ENCODE data around the gene SPINK4.

The SPINK4 gene

GRCh38 chr9:33230756-33231622, 9.0 kb upstream of the SPINK4 start:
- Histone ChIP-seq H3K79me2 (ENCODE audit: control insufficient read depth, insufficient read depth, low read length, unreplicated experiment) (no peaks in the 10 kb centered on the region), H2AFZ (ENCODE audit: low read length, unreplicated experiment) (no peak overlapping the region), H3K27ac (ENCODE audit: low read depth, low read length) (no peak overlapping the region), H3K4me3 (ENCODE audit: low read depth, low read length) (no peak overlapping the region), H3K27me3 (ENCODE audit: insufficient read depth, low read length) (no peaks in the 10 kb centered on the region), H3K4me1 (ENCODE audit: control insufficient read depth, insufficient read depth, low read length, unreplicated experiment) (peaks cover 24% of the 10 kb centered on the region), H3K36me3 (ENCODE audit: insufficient read depth, low read length) (no peaks in the 10 kb centered on the region)

- Histone ChIP-seq H2AFZ (ENCODE audit: low read length, unreplicated experiment) (no peak overlapping the region), H3K27me3 (ENCODE audit: insufficient read depth, low read length) (no peaks in the 10 kb centered on the region), H3K79me2 (ENCODE audit: control insufficient read depth, insufficient read depth, low read length, unreplicated experiment) (no peaks in the 10 kb centered on the region), H3K27ac (ENCODE audit: low read depth, low read length) (no peak overlapping the region), H3K36me3 (ENCODE audit: insufficient read depth, low read length) (no peaks in the 10 kb centered on the region), H3K4me3 (ENCODE audit: low read depth, low read length) (no peak overlapping the region), H3K4me1 (ENCODE audit: control insufficient read depth, insufficient read depth, low read length, unreplicated experiment) (peaks cover 22% of the 10 kb centered on the region)
Observed at GRCh38 chr9:33231623-33231942, 8.4 kb upstream of the SPINK4 start.

DNA sequence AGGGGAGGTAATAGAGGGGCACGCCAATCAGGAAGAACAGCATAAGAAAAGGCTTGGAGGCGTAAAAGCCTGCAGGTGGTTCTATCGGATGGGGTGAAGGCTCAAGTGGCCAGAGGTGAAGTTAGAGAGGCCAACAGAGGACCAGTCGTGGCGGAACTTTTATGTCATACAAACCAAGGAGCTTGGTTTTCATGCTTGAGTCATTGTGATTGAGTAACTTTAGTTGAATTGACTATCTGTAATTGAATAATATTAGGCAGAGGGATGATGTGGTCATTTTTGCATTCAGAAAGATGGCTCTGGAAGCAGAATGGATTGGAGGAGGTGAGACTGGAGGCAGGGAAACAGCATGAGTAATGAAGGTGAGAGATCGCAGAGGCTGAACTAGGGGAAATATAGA, 7.2 kb upstream of the SPINK4 start:
- no peaks in the 10 kb centered on the region for H3K27me3 ChIP-seq (ENCODE audit: insufficient read depth, low read length)
- no peaks in the 10 kb centered on the region for H3K79me2 ChIP-seq (ENCODE audit: control insufficient read depth, insufficient read depth, low read length, unreplicated experiment)
- H3K4me1 ChIP-seq (ENCODE audit: control insufficient read depth, insufficient read depth, low read length, unreplicated experiment), result peaks cover 22% of the 10 kb centered on the region
- no peak overlapping the region for H3K4me3 ChIP-seq (ENCODE audit: low read depth, low read length)
- no peak overlapping the region for H3K27ac ChIP-seq (ENCODE audit: low read depth, low read length)
- no peak overlapping the region for H2AFZ ChIP-seq (ENCODE audit: low read length, unreplicated experiment)
- H3K36me3 ChIP-seq (ENCODE audit: insufficient read depth, low read length), result no peaks in the 10 kb centered on the region

GRCh38 chr9:33233626-33234342, 6.2 kb upstream of the SPINK4 start:
- H3K27me3 ChIP-seq (ENCODE audit: insufficient read depth, low read length), result no peaks in the 10 kb centered on the region
- H3K79me2 ChIP-seq (ENCODE audit: control insufficient read depth, insufficient read depth, low read length, unreplicated experiment), result no peaks in the 10 kb centered on the region
- H3K36me3 ChIP-seq (ENCODE audit: insufficient read depth, low read length), result no peaks in the 10 kb centered on the region
- H3K4me1 ChIP-seq (ENCODE audit: control insufficient read depth, insufficient read depth, low read length, unreplicated experiment), result peaks cover 22% of the 10 kb centered on the region
- H3K27ac ChIP-seq (ENCODE audit: low read depth, low read length), result peak overlapping the region; percentile 87
- peak overlapping the region; percentile 30; the same call in 1 of the 2 replicates for H3K4me3 ChIP-seq (ENCODE audit: low read depth, low read length)
- no peak overlapping the region for H2AFZ ChIP-seq (ENCODE audit: low read length, unreplicated experiment)

GRCh38 chr9:33234511-33235467, 5.2 kb upstream of the SPINK4 start:
- Histone ChIP-seq H3K79me2 (ENCODE audit: control insufficient read depth, insufficient read depth, low read length, unreplicated experiment) (no peaks in the 10 kb centered on the region), H3K27ac (ENCODE audit: low read depth, low read length) (peak overlapping the region; percentile 87), H3K36me3 (ENCODE audit: insufficient read depth, low read length) (no peaks in the 10 kb centered on the region), H3K4me3 (ENCODE audit: low read depth, low read length) (no peak overlapping the region; the same call in 1 of the 2 replicates), H3K4me1 (ENCODE audit: control insufficient read depth, insufficient read depth, low read length, unreplicated experiment) (peaks cover 22% of the 10 kb centered on the region), H3K27me3 (ENCODE audit: insufficient read depth, low read length) (no peaks in the 10 kb centered on the region), H2AFZ (ENCODE audit: low read length, unreplicated experiment) (peak overlapping the region; percentile 36)

DNA sequence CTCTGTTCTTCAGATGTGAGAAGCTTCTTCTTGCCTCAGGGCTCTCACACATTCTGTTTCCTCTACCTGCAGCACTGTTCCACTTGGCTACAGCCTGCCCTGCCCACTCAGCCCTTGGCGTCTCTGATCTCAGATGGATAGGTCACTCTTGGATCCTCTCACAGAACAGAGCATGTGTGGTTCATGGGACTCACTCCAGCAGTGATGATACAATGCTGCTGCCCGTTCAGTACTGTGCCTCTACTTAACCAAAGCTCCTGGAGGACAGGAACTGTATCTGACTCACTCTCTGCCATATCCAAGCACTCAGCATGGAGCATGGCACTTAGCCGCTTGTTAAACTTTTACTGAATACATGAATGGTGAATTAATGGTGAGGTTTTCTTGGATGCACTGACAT, 3.4 kb upstream of the SPINK4 start:
- Histone ChIP-seq H3K4me3 (ENCODE audit: low read depth, low read length) (no peak overlapping the region), H2AFZ (ENCODE audit: low read length, unreplicated experiment) (no peak overlapping the region), H3K27ac (ENCODE audit: low read depth, low read length) (no peak overlapping the region), H3K4me1 (ENCODE audit: control insufficient read depth, insufficient read depth, low read length, unreplicated experiment) (peaks cover 22% of the 10 kb centered on the region), H3K36me3 (ENCODE audit: insufficient read depth, low read length) (no peaks in the 10 kb centered on the region), H3K27me3 (ENCODE audit: insufficient read depth, low read length) (no peaks in the 10 kb centered on the region), H3K79me2 (ENCODE audit: control insufficient read depth, insufficient read depth, low read length, unreplicated experiment) (no peaks in the 10 kb centered on the region)

DNA sequence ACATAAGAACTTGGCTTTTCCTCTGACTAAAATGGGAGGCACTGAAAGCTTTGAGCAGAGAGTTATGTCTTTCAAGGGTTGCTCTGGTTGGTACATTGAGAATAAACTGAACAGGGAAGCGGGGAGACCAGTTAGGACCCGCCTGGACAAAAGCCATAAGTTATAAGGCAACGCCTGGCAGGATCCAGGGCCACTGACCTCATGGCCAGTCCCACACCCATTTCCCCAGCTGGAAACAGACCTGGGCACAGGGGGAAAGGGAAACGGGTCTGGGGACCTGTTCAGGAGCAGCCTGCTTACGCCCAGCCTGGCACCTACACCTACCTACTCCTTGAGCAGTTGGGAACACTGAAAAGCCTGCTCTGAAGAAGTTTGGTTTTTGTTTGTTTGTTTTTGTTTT, 1.3 kb downstream of the SPINK4 start:
- no peak overlapping the region for H2AFZ ChIP-seq (ENCODE audit: low read length, unreplicated experiment)
- no peaks in the 10 kb centered on the region for H3K36me3 ChIP-seq (ENCODE audit: insufficient read depth, low read length)
- no peak overlapping the region for H3K27ac ChIP-seq (ENCODE audit: low read depth, low read length)

GRCh38 chr9:33242609-33243134, 2.7 kb downstream of the SPINK4 start:
- Histone ChIP-seq H3K36me3 (ENCODE audit: insufficient read depth, low read length) (no peaks in the 10 kb centered on the region), H3K79me2 (ENCODE audit: control insufficient read depth, insufficient read depth, low read length, unreplicated experiment) (no peaks in the 10 kb centered on the region), H2AFZ (ENCODE audit: low read length, unreplicated experiment) (no peak overlapping the region), H3K4me1 (ENCODE audit: control insufficient read depth, insufficient read depth, low read length, unreplicated experiment) (no peaks in the 10 kb centered on the region), H3K27ac (ENCODE audit: low read depth, low read length) (no peak overlapping the region), H3K27me3 (ENCODE audit: insufficient read depth, low read length) (no peaks in the 10 kb centered on the region), H3K4me3 (ENCODE audit: low read depth, low read length) (no peak overlapping the region)

More for the DNA sequence above, 1.3 kb downstream of the SPINK4 start:
- Histone ChIP-seq H3K4me1 (ENCODE audit: control insufficient read depth, insufficient read depth, low read length, unreplicated experiment) (no peaks in the 10 kb centered on the region), H3K27me3 (ENCODE audit: insufficient read depth, low read length) (no peaks in the 10 kb centered on the region), H3K79me2 (ENCODE audit: control insufficient read depth, insufficient read depth, low read length, unreplicated experiment) (no peaks in the 10 kb centered on the region), H3K4me3 (ENCODE audit: low read depth, low read length) (no peak overlapping the region)

- Histone ChIP-seq H3K27me3 (ENCODE audit: insufficient read depth, low read length) (no peaks in the 10 kb centered on the region), H3K36me3 (ENCODE audit: insufficient read depth, low read length) (no peaks in the 10 kb centered on the region), H2AFZ (ENCODE audit: low read length, unreplicated experiment) (no peak overlapping the region), H3K4me1 (ENCODE audit: control insufficient read depth, insufficient read depth, low read length, unreplicated experiment) (no peaks in the 10 kb centered on the region), H3K27ac (ENCODE audit: low read depth, low read length) (no peak overlapping the region), H3K79me2 (ENCODE audit: control insufficient read depth, insufficient read depth, low read length, unreplicated experiment) (no peaks in the 10 kb centered on the region), H3K4me3 (ENCODE audit: low read depth, low read length) (no peak overlapping the region)
Observed at GRCh38 chr9:33244137-33244784, 4.3 kb downstream of the SPINK4 start.

DNA sequence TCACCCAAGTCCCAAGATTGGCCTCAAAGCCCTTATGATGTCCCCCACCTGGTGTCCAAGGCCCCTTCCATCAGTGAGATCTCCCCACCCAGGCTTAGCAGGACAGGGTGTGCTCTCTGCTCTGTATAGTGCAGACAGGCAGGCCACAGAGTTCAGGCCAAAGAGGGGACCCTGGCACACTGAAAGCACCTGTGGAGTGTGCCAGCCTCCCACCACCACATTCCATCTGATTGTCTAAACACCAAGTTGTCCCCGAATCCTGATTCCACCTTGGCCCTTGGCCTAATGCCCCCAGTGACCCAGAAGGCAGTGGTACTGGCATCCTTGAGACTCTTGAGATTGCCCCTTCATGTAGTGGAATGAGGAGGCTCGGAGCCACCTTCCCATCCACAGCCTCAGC, 5.4 kb downstream of the SPINK4 start:
- no peaks in the 10 kb centered on the region for H3K27me3 ChIP-seq (ENCODE audit: insufficient read depth, low read length)
- no peaks in the 10 kb centered on the region for H3K36me3 ChIP-seq (ENCODE audit: insufficient read depth, low read length)
- no peaks in the 10 kb centered on the region for H3K4me1 ChIP-seq (ENCODE audit: control insufficient read depth, insufficient read depth, low read length, unreplicated experiment)
- no peaks in the 10 kb centered on the region for H3K79me2 ChIP-seq (ENCODE audit: control insufficient read depth, insufficient read depth, low read length, unreplicated experiment)
- no peak overlapping the region for H3K4me3 ChIP-seq (ENCODE audit: low read depth, low read length)
- H3K27ac ChIP-seq (ENCODE audit: low read depth, low read length), result no peak overlapping the region
- H2AFZ ChIP-seq (ENCODE audit: low read length, unreplicated experiment), result no peak overlapping the region

Data from ACC112 (cell line).